ENCODE data around the gene IGFALS. TPM values are rescaled to one million over a fixed set of nuclear protein-coding genes. Genes with fewer than 3 reads are reported as not detected.

IGFALS gene
- total RNA-seq, result not detected in 2 replicates

DNA sequence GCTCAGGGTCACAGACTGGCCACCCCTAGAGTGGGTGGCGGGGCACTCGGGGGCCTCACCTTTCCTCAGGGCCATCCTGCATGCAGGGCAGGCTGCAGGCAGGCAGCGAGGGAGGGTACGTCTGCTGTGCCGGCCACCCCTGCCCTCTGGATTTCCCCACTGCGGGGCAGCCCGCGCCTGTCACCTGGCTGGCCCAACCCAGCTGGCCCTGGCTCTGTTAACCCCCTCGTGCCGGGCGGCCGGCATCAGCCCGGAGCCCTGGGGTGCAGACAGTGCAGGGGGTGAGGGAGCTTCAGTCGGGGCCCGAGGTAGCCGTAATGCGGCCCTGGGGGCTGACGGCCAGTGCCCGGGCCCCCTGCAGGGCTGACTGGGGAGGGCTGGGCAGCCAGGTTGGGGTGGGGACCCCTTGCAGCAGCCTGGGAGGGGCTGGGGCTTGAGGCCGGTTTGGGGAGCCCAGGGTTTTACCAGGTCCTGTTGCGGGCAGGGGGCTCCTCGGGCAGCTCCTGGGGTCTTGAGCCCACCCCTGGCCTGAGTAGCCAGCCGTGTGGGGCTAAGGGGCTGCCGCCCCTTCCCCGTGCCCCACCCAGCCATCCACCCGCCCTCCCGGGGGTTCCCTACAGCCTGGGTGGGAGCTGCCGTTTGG lies at the start of gene IGFALS:
IGFALS (minus strand) TSS at position 128 of the 643 bp plus-strand sequence; CDS start at position 75, 53 bp downstream.

GRCh38 chr16:1826691-1827573 lies 33.4 kb upstream of the IGFALS start, which contains the start of the genes FAHD1 and HAGH:
FAHD1 (plus strand) TSS chr16:1827206; CDS start chr16:1827239, 33 bp downstream.
HAGH (minus strand) TSS chr16:1826825; CDS start chr16:1826787, 38 bp downstream.

GRCh38 chr16:1782408-1783264 lies 10.9 kb downstream of the IGFALS start, which contains the start of the genes NUBP2 and SPSB3:
NUBP2 (plus strand) TSS chr16:1782960; CDS start chr16:1783021, 61 bp downstream.
SPSB3 (minus strand) TSS chr16:1782571; CDS start chr16:1781483, 1,088 bp downstream.

GRCh38 chr16:1772908-1773702 lies 20.4 kb downstream of the IGFALS start, which contains the start of gene MRPS34:
MRPS34 (minus strand) TSS chr16:1773134; CDS start chr16:1773119, 15 bp downstream.

GRCh38 chr16:1772362-1772907 lies 21.1 kb downstream of the IGFALS start, which contains the start of gene EME2:
EME2 (plus strand) TSS chr16:1772810; CDS start chr16:1773228, 418 bp downstream.

DNA sequence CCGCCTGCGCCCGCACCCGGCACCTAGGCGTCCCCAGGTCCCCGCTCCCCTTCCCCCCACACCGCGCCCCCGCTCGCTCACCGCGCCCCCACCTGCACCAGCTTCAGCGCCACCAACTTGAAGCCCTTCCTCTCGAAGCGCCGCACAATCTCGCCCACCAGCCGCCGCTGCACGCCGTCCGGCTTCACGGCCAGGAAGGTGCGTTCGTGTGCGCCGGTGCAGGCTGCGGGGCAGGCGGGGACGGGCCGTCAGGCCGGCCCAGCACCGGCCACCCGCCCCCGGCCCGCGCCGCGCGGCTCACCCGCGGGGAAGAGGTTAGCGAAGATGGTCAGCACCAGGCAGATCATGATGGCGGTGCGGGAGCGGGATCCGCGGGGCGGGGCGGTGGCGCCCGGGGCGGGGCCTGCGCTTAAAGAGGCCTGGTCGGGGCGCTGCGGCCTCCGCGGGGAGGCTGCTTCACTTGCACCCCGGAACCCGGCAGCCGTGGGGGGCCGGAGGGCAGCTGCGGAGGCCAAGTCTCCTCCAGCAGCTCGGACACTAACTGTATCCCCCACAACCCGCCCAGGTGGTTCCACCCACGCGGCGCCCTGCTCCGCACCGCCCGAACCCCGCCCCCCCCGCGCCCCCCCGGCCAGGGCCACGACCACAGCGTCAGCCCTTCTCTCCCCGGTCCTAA lies 22.2 kb downstream of the IGFALS start, which contains the start of gene NME3:
NME3 (minus strand) TSS at position 356 of the 676 bp plus-strand sequence; CDS start at position 347, 9 bp downstream.

Other genes starting within 250 kb of the IGFALS start
- 32.5 and 41.0 TPM in 2 replicates for gene IFT140, start 181.6 kb downstream of the IGFALS start, total RNA-seq
- gene CRAMP1, start 181.3 kb downstream of the IGFALS start, total RNA-seq, result 5.0 and 11.4 TPM in 2 replicates
- 25.5 and 69.2 TPM in 2 replicates for gene JPT2, start 115.4 kb downstream of the IGFALS start, total RNA-seq
- 29.7 and 69.6 TPM in 2 replicates for gene MAPK8IP3, start 87.5 kb downstream of the IGFALS start, total RNA-seq
- 54.8 and 102 TPM in 2 replicates for gene NME3, start 22.2 kb downstream of the IGFALS start, total RNA-seq
- gene EME2, start 20.9 kb downstream of the IGFALS start, total RNA-seq, result 17.2 and 20.9 TPM in 2 replicates
- 57.5 and 73.0 TPM in 2 replicates for gene MRPS34, start 20.6 kb downstream of the IGFALS start, total RNA-seq
- 24.1 and 30.9 TPM in 2 replicates for gene SPSB3, start 11.1 kb downstream of the IGFALS start, total RNA-seq
- gene NUBP2, start 10.7 kb downstream of the IGFALS start, total RNA-seq, result 52.0 and 60.9 TPM in 2 replicates
- gene HAGH, start 33.1 kb upstream of the IGFALS start, total RNA-seq, result 54.9 and 57.3 TPM in 2 replicates
- gene FAHD1, start 33.5 kb upstream of the IGFALS start, total RNA-seq, result 57.6 and 61.4 TPM in 2 replicates
- not detected in 2 replicates for gene MEIOB, start 78.5 kb upstream of the IGFALS start, total RNA-seq
- not detected in 2 replicates for gene HS3ST6, start 124.7 kb upstream of the IGFALS start, total RNA-seq
- gene MSRB1, start 149.5 kb upstream of the IGFALS start, total RNA-seq, result 4.1 and 6.2 TPM in 2 replicates
- gene RPL3L, start 161.0 kb upstream of the IGFALS start, total RNA-seq, result not detected in 2 replicates
- 91.1 and 110 TPM in 2 replicates for gene NDUFB10, start 165.8 kb upstream of the IGFALS start, total RNA-seq
- gene RPS2, start 171.1 kb upstream of the IGFALS start, total RNA-seq, result 1,386 and 1,428 TPM in 2 replicates
- not detected in 2 replicates for gene RNF151, start 173.2 kb upstream of the IGFALS start, total RNA-seq
- 26.4 and 59.3 TPM in 2 replicates for gene TBL3, start 178.3 kb upstream of the IGFALS start, total RNA-seq
- under 0.01 and 0.28 TPM in 2 replicates for gene NOXO1, start 187.8 kb upstream of the IGFALS start, total RNA-seq
- gene GFER, start 190.5 kb upstream of the IGFALS start, total RNA-seq, result 11.1 and 14.3 TPM in 2 replicates
- gene SYNGR3, start 196.3 kb upstream of the IGFALS start, total RNA-seq, result 3.6 and 7.3 TPM in 2 replicates
- 13.1 and 29.6 TPM in 2 replicates for gene ZNF598, start 216.1 kb upstream of the IGFALS start, total RNA-seq
- gene NPW, start 226.1 kb upstream of the IGFALS start, total RNA-seq, result 0.30 and 0.65 TPM in 2 replicates
- gene NHERF2, start 233.2 kb upstream of the IGFALS start, total RNA-seq, result 19.0 and 24.5 TPM in 2 replicates

Data from smooth muscle cell of the umbilical artery (primary cell).